Measurements from ENCODE around the gene IGFALS.

DNA sequence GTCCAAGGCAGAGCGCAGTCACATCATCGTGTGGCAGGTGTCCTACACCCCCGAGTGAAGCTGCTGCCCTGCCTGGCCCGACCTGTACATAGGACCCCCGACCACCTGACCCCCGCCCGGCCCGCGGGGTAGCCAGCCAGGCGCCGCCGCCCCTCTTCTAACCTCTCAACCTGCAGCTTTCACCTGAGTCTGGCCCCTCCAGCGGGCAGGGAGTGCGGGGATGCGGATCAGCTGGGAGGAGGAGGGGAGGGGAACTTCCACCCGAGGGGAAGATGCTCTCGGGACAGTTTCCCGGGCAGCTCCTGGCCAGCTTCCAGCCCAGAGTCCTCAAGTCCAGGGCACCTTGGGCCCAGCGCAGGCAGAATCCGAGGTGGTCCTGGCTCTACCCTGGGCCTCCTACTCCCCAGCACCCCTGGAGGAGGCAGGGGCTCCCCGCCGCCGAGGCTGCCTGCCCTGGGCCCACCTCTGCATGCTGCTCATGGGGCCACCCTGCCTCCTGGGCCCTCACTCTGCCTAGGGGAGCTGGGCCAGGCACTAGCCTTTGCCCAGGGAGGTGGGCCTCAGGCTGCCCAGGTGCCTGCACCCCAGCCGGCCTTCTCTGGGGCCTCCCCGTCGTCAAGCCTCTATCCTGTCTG lies 24.6 kb downstream of the IGFALS start:
- TF ChIP-seq POLR2A (IDR thresholded peaks at IDR 0.05): no peak
- TF ChIP-seq, protein P1, sequence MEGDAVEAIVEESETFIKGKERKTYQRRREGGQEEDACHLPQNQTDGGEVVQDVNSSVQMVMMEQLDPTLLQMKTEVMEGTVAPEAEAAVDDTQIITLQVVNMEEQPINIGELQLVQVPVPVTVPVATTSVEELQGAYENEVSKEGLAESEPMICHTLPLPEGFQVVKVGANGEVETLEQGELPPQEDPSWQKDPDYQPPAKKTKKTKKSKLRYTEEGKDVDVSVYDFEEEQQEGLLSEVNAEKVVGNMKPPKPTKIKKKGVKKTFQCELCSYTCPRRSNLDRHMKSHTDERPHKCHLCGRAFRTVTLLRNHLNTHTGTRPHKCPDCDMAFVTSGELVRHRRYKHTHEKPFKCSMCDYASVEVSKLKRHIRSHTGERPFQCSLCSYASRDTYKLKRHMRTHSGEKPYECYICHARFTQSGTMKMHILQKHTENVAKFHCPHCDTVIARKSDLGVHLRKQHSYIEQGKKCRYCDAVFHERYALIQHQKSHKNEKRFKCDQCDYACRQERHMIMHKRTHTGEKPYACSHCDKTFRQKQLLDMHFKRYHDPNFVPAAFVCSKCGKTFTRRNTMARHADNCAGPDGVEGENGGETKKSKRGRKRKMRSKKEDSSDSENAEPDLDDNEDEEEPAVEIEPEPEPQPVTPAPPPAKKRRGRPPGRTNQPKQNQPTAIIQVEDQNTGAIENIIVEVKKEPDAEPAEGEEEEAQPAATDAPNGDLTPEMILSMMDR (IDR thresholded peaks at IDR 0.05): no peak

Measured in vagina (tissue), 2 donors.